ENCODE data around the gene FZD10. TPM values are rescaled to one million over a fixed set of nuclear protein-coding genes. Genes with fewer than 3 reads are reported as not detected.

Gene FZD10
- polyA plus RNA-seq, 3 donors: 1.8 to 2.8 (median 2.3) TPM

DNA sequence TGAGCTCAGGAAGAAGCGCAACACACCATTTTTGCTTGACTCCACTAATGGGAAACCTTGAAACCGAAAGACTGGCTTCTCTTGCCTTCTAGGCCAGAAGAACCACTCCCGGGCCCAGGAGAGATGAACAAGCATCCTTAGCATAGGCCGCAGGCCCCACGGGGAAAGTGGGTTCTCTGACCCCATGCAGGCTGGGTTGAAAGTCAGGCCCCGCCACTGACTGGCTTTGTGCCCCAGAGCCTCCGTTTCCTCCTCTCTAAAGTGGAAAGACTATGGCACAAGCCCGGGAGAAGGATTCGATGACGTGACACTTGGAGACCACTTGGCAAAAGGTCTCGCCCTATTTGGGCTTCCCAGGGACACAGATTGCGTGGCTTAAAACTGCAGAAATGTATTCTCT, 9.9 kb upstream of the FZD10 start:
- no peak for DNase-seq (ENCODE audit: low read depth in 3 of 3, low spot score in 2 of 3)

DNA sequence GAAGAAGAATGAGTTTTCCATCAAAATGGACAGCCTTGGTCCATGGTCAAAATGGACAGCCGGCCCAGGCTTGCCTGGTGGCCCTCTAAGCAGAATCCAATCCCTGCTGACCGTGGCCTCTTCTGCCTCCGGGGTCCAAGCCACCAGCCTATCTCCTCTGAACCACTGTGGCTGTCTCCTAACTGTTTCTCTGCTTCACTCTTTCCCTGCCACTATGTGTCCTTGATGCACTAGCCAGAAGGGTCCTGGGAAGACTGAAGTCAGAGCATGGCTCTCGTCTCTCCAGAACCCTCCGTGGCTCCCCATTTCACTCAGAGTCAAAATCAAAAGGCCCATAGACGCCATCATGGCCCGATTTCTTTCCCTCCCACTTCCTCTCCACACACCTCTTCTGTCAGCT, 8.5 kb upstream of the FZD10 start:
- DNase-seq (ENCODE audit: low read depth in 3 of 3, low spot score in 2 of 3): no peak

- DNase-seq (ENCODE audit: low read depth in 3 of 3, low spot score in 2 of 3): no peak
Measured at GRCh38 chr12:130154276-130155070, 7.8 kb upstream of the FZD10 start.

GRCh38 chr12:130155416-130156073, 6.7 kb upstream of the FZD10 start:
- DNase-seq (ENCODE audit: low read depth in 3 of 3, low spot score in 2 of 3): no peak

- DNase-seq (ENCODE audit: low read depth in 3 of 3, low spot score in 2 of 3): no peak
Measured at GRCh38 chr12:130156652-130157275, 5.5 kb upstream of the FZD10 start.

- no peak for DNase-seq (ENCODE audit: low read depth in 3 of 3, low spot score in 2 of 3)
Measured at GRCh38 chr12:130157998-130158753, 4.1 kb upstream of the FZD10 start.

DNA sequence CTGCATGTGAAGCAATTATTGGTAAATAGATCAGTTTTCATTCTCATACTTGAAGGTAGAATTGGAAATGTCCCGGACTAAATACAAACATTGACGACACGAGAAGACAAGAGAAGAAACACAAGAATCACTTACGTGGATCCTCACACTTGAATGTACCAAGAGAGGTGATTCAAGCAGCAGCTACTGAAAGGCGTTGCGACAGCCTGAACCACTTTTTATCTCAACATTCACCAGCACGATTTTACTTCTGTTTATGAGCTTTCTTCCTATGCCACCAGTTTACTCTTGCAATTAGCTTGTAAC, 3.6 kb upstream of the FZD10 start:
- DNase-seq (ENCODE audit: low read depth in 3 of 3, low spot score in 2 of 3): no peak

- no peak for DNase-seq (ENCODE audit: low read depth in 3 of 3, low spot score in 2 of 3)
Measured at GRCh38 chr12:130160306-130160705, 2.0 kb upstream of the FZD10 start.

DNA sequence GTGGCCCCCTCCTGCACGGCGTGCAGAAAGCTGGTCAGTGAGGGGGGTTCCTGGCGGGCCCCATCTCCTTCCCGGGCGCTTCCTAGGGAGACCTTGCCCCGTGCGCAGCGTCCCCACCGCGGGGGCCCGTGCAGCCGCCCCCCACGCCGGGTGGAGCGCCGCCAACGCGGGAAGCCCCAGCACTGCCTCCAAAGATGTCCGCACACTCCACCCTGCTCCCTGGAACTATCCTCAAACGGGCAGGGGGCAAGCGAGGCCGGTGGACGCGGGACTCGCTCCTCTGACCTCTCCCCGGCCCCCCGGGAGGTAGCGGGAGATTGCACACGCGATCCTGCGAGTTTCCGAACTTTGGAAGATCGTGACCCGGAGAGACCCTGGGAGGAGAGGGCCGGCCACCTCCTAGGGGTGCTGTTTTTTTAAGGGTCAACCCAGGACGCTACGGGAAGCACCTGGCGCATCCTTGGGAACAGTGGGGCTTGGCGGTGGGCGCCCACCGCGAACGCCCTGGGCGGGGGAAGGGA, 1.5 kb upstream of the FZD10 start:
- DNase-seq (ENCODE audit: low read depth in 3 of 3, low spot score in 2 of 3): no peak

- peak in 1 of 3 donors; percentile 27 for DNase-seq (ENCODE audit: low read depth in 3 of 3, low spot score in 2 of 3)
Measured at GRCh38 chr12:130161261-130162243, 712 bp upstream of the FZD10 start.

DNA sequence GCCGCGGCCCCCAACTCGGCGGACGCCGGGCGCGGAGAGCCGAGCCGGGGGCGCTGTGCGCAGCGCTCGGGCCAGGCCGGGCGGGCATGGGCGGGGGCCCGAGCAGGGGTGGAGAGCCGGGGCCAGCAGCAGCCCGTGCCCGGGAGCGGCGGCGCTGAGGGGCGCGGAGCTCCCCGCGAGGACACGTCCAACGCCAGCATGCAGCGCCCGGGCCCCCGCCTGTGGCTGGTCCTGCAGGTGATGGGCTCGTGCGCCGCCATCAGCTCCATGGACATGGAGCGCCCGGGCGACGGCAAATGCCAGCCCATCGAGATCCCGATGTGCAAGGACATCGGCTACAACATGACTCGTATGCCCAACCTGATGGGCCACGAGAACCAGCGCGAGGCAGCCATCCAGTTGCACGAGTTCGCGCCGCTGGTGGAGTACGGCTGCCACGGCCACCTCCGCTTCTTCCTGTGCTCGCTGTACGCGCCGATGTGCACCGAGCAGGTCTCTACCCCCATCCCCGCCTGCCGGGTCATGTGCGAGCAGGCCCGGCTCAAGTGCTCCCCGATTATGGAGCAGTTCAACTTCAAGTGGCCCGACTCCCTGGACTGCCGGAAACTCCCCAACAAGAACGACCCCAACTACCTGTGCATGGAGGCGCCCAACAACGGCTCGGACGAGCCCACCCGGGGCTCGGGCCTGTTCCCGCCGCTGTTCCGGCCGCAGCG, 639 bp downstream of the FZD10 start:
- DNase-seq (ENCODE audit: low read depth in 3 of 3, low spot score in 2 of 3): no peak

GRCh38 chr12:130163461-130164215, 1.4 kb downstream of the FZD10 start:
- no peak for DNase-seq (ENCODE audit: low read depth in 3 of 3, low spot score in 2 of 3)

DNA sequence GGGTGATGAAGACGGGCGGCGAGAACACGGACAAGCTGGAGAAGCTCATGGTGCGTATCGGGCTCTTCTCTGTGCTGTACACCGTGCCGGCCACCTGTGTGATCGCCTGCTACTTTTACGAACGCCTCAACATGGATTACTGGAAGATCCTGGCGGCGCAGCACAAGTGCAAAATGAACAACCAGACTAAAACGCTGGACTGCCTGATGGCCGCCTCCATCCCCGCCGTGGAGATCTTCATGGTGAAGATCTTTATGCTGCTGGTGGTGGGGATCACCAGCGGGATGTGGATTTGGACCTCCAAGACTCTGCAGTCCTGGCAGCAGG, 1.9 kb downstream of the FZD10 start:
- no peak for DNase-seq (ENCODE audit: low read depth in 3 of 3, low spot score in 2 of 3)

GRCh38 chr12:130164936-130165335, 2.7 kb downstream of the FZD10 start:
- DNase-seq (ENCODE audit: low read depth in 3 of 3, low spot score in 2 of 3): no peak

DNA sequence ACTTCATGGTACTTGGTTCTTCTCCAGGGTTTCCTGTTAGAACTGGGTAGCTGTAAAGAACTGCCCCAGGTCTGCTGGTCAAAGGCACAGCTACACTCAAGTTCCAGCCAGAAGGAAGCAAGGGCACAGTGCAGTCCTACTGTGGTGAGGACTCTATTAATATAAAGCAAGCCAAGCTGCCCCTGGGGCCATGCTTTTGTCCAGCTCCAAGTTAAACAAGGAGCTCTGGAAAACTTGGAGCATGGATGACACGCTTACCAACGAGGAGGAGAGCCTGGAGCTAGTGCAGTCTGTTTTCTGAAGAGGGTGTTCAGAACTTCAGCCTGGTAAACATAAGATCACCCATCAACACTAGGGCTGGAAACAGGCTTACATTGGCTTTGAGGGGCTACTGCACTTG, 4.0 kb downstream of the FZD10 start:
- DNase-seq (ENCODE audit: low read depth in 3 of 3, low spot score in 2 of 3): no peak

GRCh38 chr12:130167537-130167936, 5.3 kb downstream of the FZD10 start:
- DNase-seq (ENCODE audit: low read depth in 3 of 3, low spot score in 2 of 3): no peak

GRCh38 chr12:130169256-130169655, 7.0 kb downstream of the FZD10 start:
- DNase-seq (ENCODE audit: low read depth in 3 of 3, low spot score in 2 of 3): no peak

- no peak for DNase-seq (ENCODE audit: low read depth in 3 of 3, low spot score in 2 of 3)
Measured at GRCh38 chr12:130169924-130170323, 7.7 kb downstream of the FZD10 start.

- DNase-seq (ENCODE audit: low read depth in 3 of 3, low spot score in 2 of 3): no peak
Measured at GRCh38 chr12:130170611-130171010, 8.3 kb downstream of the FZD10 start.

All from right renal cortex interstitium (tissue), 3 donors.